SJCRH30 (cell line): Measurements from ENCODE around the gene ZBED3. TPM values are rescaled to one million over a fixed set of nuclear protein-coding genes. Genes with fewer than 3 reads are reported as not detected.
"Not testable (repeated sequence)": the region's sequence is repeated elsewhere in the genome, so short reads cannot be mapped to it uniquely, and the experiment has no call there.

Experiments used
- DNase-seq, 2 experiments: peaks; one replicate each; pipeline ENCODE4 v3.0.0-alpha.2; 2015 to 2020
- H3K27ac ChIP-seq: fragments of 250-450 bp; sonication (Bioruptor Pico); 2 replicates; pipeline ENCODE4 v1.5.1; 2020; ENCODE audit warnings: mild to moderate bottlenecking, moderate library complexity
- H3K27me3 ChIP-seq: fragments of 250-450 bp; sonication (Bioruptor Pico); 2 replicates; pipeline ENCODE4 v1.5.1; 2020; ENCODE audit warnings: mild to moderate bottlenecking, moderate library complexity
- H3K36me3 ChIP-seq: fragments of 250-450 bp; sonication (Bioruptor Pico); 2 replicates; pipeline ENCODE4 v1.5.1; 2020; ENCODE audit warnings: mild to moderate bottlenecking, moderate library complexity
- H3K4me1 ChIP-seq: fragments of 250-450 bp; sonication (Bioruptor Pico); 2 replicates; pipeline ENCODE4 v1.5.1; 2020; ENCODE audit warnings: mild to moderate bottlenecking, moderate library complexity
- H3K4me3 ChIP-seq: fragments of 250-450 bp; sonication (Bioruptor Pico); 2 replicates; pipeline ENCODE4 v1.5.1; 2020; ENCODE audit warnings: mild to moderate bottlenecking, moderate library complexity
- H3K9me3 ChIP-seq: fragments of 250-450 bp; sonication (Bioruptor Pico); replicated peaks from 2 replicates; pipeline ENCODE4 v1.5.1; 2020; ENCODE audit warnings: mild to moderate bottlenecking, moderate library complexity
- total RNA-seq: library from RNA; depleted of rRNA; stranded (reverse); fragments of >200 nt; shearing (Covaris generic); gene quantifications from 2 replicates; pipeline ENCODE4 v1.2.3, GENCODE V29; 2014

Gene ZBED3
- total RNA-seq, 1 experiment from 2014 or later: 3.8 TPM

- no peaks in the 10 kb centered on the region for H3K27me3 ChIP-seq
- no peaks in the 10 kb centered on the region for H3K9me3 ChIP-seq
- no peaks in the 10 kb centered on the region for H3K4me1 ChIP-seq
Observed at GRCh38 chr5:77095189-77095588, 8.1 kb upstream of the ZBED3 start.

GRCh38 chr5:77087484-77088261 is 588 bp upstream of the ZBED3 start:
- peak; percentile 29 to 46 for DNase-seq
- no peaks in the 10 kb centered on the region for H3K4me1 ChIP-seq
- peaks cover 3% of the 10 kb centered on the region; the same call in 1 of the 2 replicates for H3K36me3 ChIP-seq
- H3K27ac ChIP-seq: peak overlapping the region; percentile 90
- no peaks in the 10 kb centered on the region for H3K27me3 ChIP-seq
- H3K4me3 ChIP-seq: peak overlapping the region; percentile 80
- no peaks in the 10 kb centered on the region for H3K9me3 ChIP-seq

More at GRCh38 chr5:77095189-77095588, 8.1 kb upstream of the ZBED3 start:
- no peak for DNase-seq
- Histone ChIP-seq H3K4me3 (no peak overlapping the region), H3K27ac (no peak overlapping the region), H3K36me3 (no peaks in the 10 kb centered on the region)

GRCh38 chr5:77086368-77086688 is 757 bp downstream of the ZBED3 start:
- Histone ChIP-seq H3K36me3 (peaks cover 3% of the 10 kb centered on the region; the same call in 1 of the 2 replicates), H3K27ac (peak overlapping the region; percentile 90), H3K4me3 (peak overlapping the region; percentile 80), H3K4me1 (no peaks in the 10 kb centered on the region), H3K9me3 (no peaks in the 10 kb centered on the region), H3K27me3 (no peaks in the 10 kb centered on the region)
- no peak for DNase-seq

DNA sequence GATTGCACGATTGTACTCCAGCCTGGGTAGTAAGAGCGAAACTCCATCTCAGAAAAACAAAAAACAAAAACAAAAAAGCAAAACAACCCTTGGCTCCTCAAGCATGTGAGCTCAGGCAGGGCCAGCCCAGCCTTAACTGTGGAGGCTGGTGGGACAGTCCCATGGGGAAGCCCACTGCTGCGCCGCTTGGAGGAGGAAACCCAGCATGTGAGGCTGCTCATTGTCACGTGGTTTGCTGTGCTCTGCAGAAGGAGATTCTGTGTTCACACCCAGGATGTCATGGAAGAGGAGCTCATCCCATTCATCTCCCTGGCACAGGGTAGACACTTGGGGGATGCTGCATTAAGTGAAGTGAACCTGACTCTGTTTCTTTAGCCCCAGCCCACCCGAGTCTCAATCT is 4.0 kb downstream of the ZBED3 start:
- Histone ChIP-seq H3K36me3 (peaks cover 8% of the 10 kb centered on the region; the same call in 1 of the 2 replicates), H3K9me3 (no peaks in the 10 kb centered on the region)
- DNase-seq: no peak

DNA sequence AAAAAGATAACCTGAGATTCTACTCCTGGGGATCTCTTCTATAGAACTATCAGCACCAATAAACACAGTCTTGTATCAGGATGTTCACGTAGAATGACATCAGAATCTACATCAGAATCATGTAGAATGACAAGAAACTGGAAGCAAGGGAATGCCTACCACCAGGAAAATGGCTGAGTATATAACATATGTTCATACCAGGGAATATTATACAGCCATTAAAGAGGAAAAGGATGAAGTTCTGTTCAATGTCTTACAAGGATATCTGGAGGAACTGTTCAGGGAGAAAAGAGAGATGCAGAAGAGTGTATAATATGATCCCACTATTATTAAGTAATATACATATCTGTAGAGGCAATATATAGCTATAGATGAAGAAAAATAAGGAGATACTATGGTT is 4.8 kb downstream of the ZBED3 start:
- H3K4me3 ChIP-seq: no peak overlapping the region
- H3K4me1 ChIP-seq: no peaks in the 10 kb centered on the region
- H3K9me3 ChIP-seq: no peaks in the 10 kb centered on the region
- H3K36me3 ChIP-seq: peaks cover 11% of the 10 kb centered on the region; the same call in 1 of the 2 replicates
- no peak overlapping the region for H3K27ac ChIP-seq
- no peak for DNase-seq
- no peaks in the 10 kb centered on the region for H3K27me3 ChIP-seq

More for the DNA sequence above, 4.0 kb downstream of the ZBED3 start:
- Histone ChIP-seq H3K27ac (no peak overlapping the region), H3K4me1 (no peaks in the 10 kb centered on the region), H3K4me3 (no peak overlapping the region), H3K27me3 (no peaks in the 10 kb centered on the region)

DNA sequence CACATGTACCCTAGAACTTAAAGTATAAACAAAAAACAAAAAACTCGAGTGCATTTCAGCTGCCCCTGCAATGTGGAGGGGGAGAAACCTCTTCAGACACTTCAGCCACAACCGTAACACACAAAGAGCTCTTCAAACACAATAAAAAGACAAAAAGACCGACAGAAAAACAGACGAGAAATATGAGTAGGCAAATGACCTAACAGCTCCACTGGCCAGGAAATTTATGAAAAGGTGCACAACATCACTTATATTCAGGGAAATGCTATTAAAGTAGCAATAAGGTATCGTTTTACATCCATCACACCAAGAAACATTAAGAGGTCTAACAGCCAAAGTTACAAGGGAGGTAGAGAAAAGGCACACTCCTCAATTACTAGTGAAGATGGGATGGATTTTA is 6.2 kb downstream of the ZBED3 start:
- Histone ChIP-seq H3K9me3 (no peaks in the 10 kb centered on the region), H3K27me3 (no peaks in the 10 kb centered on the region), H3K4me1 (no peaks in the 10 kb centered on the region), H3K27ac (no peak overlapping the region), H3K4me3 (no peak overlapping the region), H3K36me3 (peaks cover 21% of the 10 kb centered on the region)
- DNase-seq: no peak

- not testable (repeated sequence) for H3K27ac ChIP-seq, H3K9me3 ChIP-seq, H3K4me3 ChIP-seq, DNase-seq, H3K27me3 ChIP-seq, H3K4me1 ChIP-seq
- peaks cover 21% of the 10 kb centered on the region for H3K36me3 ChIP-seq
Observed at GRCh38 chr5:77080479-77080878, 6.6 kb downstream of the ZBED3 start.

DNA sequence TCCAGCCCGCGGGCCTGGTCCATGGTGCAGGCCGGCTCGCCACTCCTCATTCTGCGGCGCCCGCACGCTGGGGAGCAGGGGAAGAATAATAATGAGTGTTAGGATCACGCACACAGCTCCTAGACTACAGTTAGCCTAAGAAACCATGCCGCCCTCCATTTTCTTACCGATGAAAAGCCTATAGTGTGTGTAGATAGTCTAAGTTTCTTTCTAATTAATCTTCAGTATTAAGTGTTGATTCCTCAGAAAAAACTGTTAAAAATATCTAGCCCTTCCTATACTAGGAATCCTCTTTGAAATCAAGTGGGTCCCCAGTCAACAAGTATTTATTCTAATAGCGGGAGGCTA is 9.3 kb downstream of the ZBED3 start:
- Histone ChIP-seq H3K4me3 (no peak overlapping the region), H3K4me1 (no peaks in the 10 kb centered on the region), H3K9me3 (no peaks in the 10 kb centered on the region), H3K36me3 (peaks cover 23% of the 10 kb centered on the region), H3K27me3 (no peaks in the 10 kb centered on the region), H3K27ac (no peak overlapping the region)
- no peak for DNase-seq

DNA sequence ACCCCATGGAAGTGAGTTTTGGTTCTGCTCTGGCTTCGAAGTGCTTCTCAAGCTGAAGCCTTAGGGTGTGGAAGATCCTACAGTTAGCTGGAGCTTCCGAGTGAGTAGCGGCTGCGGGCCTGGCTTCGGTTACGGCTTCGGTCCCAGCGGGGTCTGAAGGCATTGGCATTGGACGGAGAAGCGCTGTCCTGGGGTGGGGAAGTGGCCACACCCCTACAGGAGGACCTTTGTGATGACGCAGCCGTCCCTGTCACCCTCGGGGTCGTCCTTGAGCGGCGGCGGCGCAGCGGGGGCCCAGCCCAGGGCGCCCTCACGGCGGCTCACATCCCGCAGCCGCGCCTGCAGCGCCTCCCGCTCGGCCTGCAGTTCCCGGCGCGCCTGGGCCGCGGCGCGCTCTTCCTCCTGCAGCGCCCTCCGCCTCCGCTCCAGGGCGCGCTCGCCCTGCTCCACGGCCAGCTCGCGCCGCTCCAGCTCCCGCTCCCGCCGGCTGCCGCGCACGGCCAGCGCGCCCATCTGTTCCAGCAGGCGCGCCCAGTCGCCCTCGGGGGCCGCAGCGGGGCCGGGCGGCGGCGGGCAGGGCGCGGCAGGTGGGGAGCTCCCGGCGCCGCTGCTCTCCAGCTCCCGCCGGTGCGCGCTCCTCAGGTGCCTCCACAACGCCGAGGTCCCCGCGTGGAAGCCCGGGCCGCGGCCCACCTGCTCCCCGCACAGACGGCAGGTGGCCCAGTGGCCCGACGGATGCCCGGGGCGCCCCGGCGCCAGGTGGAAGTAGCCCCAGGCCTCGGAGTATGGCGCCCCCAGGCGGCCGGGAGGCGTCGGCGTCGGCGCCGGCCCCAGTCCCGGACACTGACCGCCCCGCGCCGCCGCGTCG is 9.9 kb downstream of the ZBED3 start:
- H3K36me3 ChIP-seq: peaks cover 23% of the 10 kb centered on the region
- no peak for DNase-seq
- H3K4me1 ChIP-seq: no peaks in the 10 kb centered on the region
- no peaks in the 10 kb centered on the region for H3K9me3 ChIP-seq
- no peak overlapping the region for H3K4me3 ChIP-seq
- H3K27me3 ChIP-seq: no peaks in the 10 kb centered on the region
- H3K27ac ChIP-seq: no peak overlapping the region

DNA sequence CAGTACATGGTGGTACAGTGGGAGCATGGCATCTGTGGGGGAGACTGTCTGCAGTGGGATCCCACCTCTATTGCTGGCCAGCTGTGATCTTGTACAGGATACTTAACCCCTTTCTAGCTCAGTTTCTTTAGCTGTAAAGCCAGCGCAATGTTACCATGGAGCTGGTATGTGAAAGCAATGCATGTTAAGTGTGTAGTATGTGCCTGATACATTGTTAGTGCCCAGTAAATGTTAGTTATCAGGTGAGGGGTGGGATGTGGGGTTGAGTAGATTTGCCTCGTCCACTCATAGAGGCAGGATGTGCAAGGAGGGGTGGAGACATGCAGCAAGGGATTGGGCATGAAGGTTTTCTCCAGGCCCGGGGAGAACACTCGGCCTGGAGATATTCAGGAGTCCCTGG is 12.3 kb downstream of the ZBED3 start:
- H3K4me3 ChIP-seq: no peak overlapping the region
- H3K27me3 ChIP-seq: no peaks in the 10 kb centered on the region
- no peaks in the 10 kb centered on the region for H3K4me1 ChIP-seq
- no peak overlapping the region for H3K27ac ChIP-seq
- peaks cover 23% of the 10 kb centered on the region for H3K36me3 ChIP-seq
- H3K9me3 ChIP-seq: no peaks in the 10 kb centered on the region
- no peak for DNase-seq

DNA sequence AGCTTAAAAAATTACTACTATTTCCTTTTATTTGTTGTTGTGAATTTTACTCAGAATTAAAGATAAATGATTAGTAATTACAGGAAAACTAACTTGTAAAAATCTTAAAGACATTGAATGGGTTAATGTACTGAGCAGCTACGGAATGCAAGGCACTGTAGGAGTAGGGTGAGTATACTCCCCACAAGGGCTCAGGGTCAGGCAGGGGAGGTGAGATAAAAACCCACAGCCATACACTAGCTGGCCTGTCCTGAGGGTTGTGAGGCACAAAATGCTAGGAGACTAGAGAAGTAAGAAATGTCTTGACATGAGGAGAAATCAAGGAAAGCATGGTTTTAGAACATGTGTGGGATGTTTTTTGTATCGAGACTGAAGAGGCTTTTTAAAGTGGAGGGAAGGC is 13.4 kb downstream of the ZBED3 start:
- no peaks in the 10 kb centered on the region; the same call in 1 of the 2 replicates for H3K9me3 ChIP-seq
- H3K4me3 ChIP-seq: no peak overlapping the region
- H3K36me3 ChIP-seq: peaks cover 23% of the 10 kb centered on the region
- no peaks in the 10 kb centered on the region for H3K27me3 ChIP-seq
- no peak for DNase-seq
- H3K4me1 ChIP-seq: no peaks in the 10 kb centered on the region
- no peak overlapping the region for H3K27ac ChIP-seq

GRCh38 chr5:77066823-77067442 is 20.2 kb downstream of the ZBED3 start:
- Histone ChIP-seq H3K36me3 (peaks cover 30% of the 10 kb centered on the region; the same call in 1 of the 2 replicates), H3K27me3 (no peaks in the 10 kb centered on the region), H3K4me3 (no peak overlapping the region), H3K27ac (no peak overlapping the region), H3K4me1 (no peaks in the 10 kb centered on the region), H3K9me3 (no peaks in the 10 kb centered on the region; the same call in 1 of the 2 replicates)
- no peak for DNase-seq

- H3K27ac ChIP-seq: no peak overlapping the region
- no peaks in the 10 kb centered on the region; the same call in 1 of the 2 replicates for H3K9me3 ChIP-seq
- H3K4me3 ChIP-seq: no peak overlapping the region
- H3K36me3 ChIP-seq: peaks cover 33% of the 10 kb centered on the region
- no peak for DNase-seq
- no peaks in the 10 kb centered on the region for H3K4me1 ChIP-seq
- no peaks in the 10 kb centered on the region for H3K27me3 ChIP-seq
Observed at GRCh38 chr5:77066184-77066583, 20.9 kb downstream of the ZBED3 start.

- no peak overlapping the region for H3K27ac ChIP-seq
- no peak overlapping the region for H3K4me3 ChIP-seq
- no peak for DNase-seq
- H3K36me3 ChIP-seq: peaks cover 42% of the 10 kb centered on the region
- H3K9me3 ChIP-seq: no peaks in the 10 kb centered on the region; the same call in 1 of the 2 replicates
- H3K4me1 ChIP-seq: no peaks in the 10 kb centered on the region
- no peaks in the 10 kb centered on the region for H3K27me3 ChIP-seq
Observed at GRCh38 chr5:77065256-77065655, 21.8 kb downstream of the ZBED3 start.

GRCh38 chr5:77064040-77064439 is 23.0 kb downstream of the ZBED3 start:
- Histone ChIP-seq H3K27ac (no peak overlapping the region), H3K4me3 (no peak overlapping the region), H3K4me1 (no peaks in the 10 kb centered on the region), H3K36me3 (peaks cover 53% of the 10 kb centered on the region), H3K27me3 (no peaks in the 10 kb centered on the region), H3K9me3 (no peaks in the 10 kb centered on the region; the same call in 1 of the 2 replicates)
- no peak for DNase-seq
